HEK293T (cell line): ENCODE data around the gene DCP2.

Source experiments
- ARNT ChIP-seq: fragments of 450-650 bp; IDR thresholded peaks from 2 replicates; pipeline ENCODE4 v1.6.1; 2017; ENCODE audit warnings: mild to moderate bottlenecking
- BHLHE40 ChIP-seq: fragments of 450-650 bp; IDR thresholded peaks from 2 replicates; pipeline ENCODE4 v1.6.1; 2016; ENCODE audit warnings: mild to moderate bottlenecking, moderate library complexity, borderline replicate concordance
- CTBP1 ChIP-seq: fragments of 450-650 bp; IDR thresholded peaks from 2 replicates; pipeline ENCODE4 v1.6.1; 2016; ENCODE audit warnings: borderline replicate concordance
- ELF4 ChIP-seq: fragments of 450-650 bp; IDR thresholded peaks from 2 replicates; pipeline ENCODE4 v1.6.1; 2017; ENCODE audit warnings: antibody characterized with exemption
- FOXA1 ChIP-seq: fragments of 450-650 bp; IDR thresholded peaks from 2 replicates; pipeline ENCODE4 v1.6.1; 2016; ENCODE audit warnings: mild to moderate bottlenecking
- FOXM1 ChIP-seq: fragments of 450-650 bp; IDR thresholded peaks from 2 replicates; pipeline ENCODE4 v1.6.1; 2017; ENCODE audit warnings: mild to moderate bottlenecking, borderline replicate concordance
- HDGF ChIP-seq: fragments of 450-650 bp; IDR thresholded peaks from 2 replicates; pipeline ENCODE4 v1.6.1; 2017; ENCODE audit warnings: antibody characterized with exemption, borderline replicate concordance
- NFRKB ChIP-seq: fragments of 450-650 bp; IDR thresholded peaks from 2 replicates; pipeline ENCODE4 v1.6.1; 2016; ENCODE audit warnings: mild to moderate bottlenecking, moderate library complexity
- SP1 ChIP-seq: fragments of 450-650 bp; IDR thresholded peaks from 2 replicates; pipeline ENCODE4 v1.6.1; 2017
- SUZ12 ChIP-seq: fragments of 450-650 bp; IDR thresholded peaks from 2 replicates; pipeline ENCODE4 v1.6.1; 2016; ENCODE audit warnings: mild to moderate bottlenecking
- TARDBP ChIP-seq: fragments of 450-650 bp; IDR thresholded peaks from 2 replicates; pipeline ENCODE4 v1.6.1; 2016
- TF ChIP-seq, protein P1 (sequence below): fragments of 450-650 bp; IDR thresholded peaks from 2 replicates; pipeline ENCODE4 v1.6.1; 2016

DNA sequence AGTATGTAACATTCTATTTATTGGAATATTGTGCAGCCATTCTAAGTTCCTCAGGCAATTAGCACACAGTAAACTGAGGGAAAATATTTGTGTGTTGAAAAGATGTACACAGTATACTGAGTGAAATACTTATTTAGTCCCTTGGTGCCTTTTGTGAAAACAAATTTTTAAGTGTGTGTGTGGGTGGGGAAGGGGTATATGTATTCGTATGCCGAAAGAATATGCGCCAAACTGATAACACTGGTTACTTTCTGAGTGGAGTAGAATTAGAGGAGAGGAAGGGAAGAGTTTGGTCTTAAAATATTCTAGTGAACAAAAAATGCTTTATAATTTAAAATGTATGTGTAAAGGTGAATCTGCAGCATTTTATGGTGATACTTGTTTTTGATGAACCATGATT, 3.1 kb downstream of the DCP2 start:
- TF ChIP-seq SP1 (no peak), ARNT (no peak), FOXM1 (no peak), SUZ12 (no peak), FOXA1 (no peak), BHLHE40 (no peak), HDGF (no peak), ELF4 (no peak), TARDBP (no peak), CTBP1 (no peak), NFRKB (no peak)
- TF ChIP-seq, protein P1, sequence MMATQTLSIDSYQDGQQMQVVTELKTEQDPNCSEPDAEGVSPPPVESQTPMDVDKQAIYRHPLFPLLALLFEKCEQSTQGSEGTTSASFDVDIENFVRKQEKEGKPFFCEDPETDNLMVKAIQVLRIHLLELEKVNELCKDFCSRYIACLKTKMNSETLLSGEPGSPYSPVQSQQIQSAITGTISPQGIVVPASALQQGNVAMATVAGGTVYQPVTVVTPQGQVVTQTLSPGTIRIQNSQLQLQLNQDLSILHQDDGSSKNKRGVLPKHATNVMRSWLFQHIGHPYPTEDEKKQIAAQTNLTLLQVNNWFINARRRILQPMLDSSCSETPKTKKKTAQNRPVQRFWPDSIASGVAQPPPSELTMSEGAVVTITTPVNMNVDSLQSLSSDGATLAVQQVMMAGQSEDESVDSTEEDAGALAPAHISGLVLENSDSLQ: no peak
